Islet precursor cell (in vitro differentiated cells): ENCODE data around the gene PCDHGC3.

Experiments used
- DNase-seq: peaks from one replicate; pipeline ENCODE4 v3.0.0-alpha.2; 2018

The PCDHGC3 gene

GRCh38 chr5:141524604-141525597 lies 49.1 kb downstream of the PCDHGC3 start:
- peak; percentile 98 for DNase-seq

DNA sequence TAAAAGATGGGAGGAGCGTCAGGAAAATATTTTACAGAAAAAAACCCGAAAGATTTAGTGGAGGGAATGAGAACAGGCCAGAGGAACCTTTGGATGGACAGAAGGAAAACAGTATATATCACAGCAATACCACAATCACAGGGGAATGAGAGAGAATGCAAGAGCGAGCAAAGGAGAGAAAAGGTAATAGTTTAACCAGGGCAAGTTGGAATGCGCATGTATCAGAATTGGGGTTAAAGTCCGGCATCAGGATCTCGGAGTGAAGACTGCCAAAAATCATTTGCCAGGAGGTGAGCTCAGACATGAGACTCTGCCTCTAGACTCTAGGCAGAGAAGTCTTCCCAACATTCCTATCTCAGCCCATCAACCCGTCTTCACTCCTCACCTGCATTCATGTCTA lies 49.9 kb downstream of the PCDHGC3 start:
- no peak for DNase-seq

GRCh38 chr5:141527426-141527825 lies 51.7 kb downstream of the PCDHGC3 start:
- no peak for DNase-seq
